Hepatocyte (in vitro differentiated cells): ENCODE results near the gene RBMXL2. TPM values are rescaled to one million over a fixed set of nuclear protein-coding genes. Genes with fewer than 3 reads are reported as not detected.

Experiments
- DNase-seq: peaks from one replicate; pipeline ENCODE4 v3.0.0-alpha.2; 2016; ENCODE audit warnings: low spot score
- H2AFZ ChIP-seq: fragments of 200-600 bp; sonication (generic); 2 replicates; pipeline ENCODE4 v1.6.0; 2016; ENCODE audit warnings: antibody characterized with exemption, mild to moderate bottlenecking
- H3K27ac ChIP-seq: fragments of 200-600 bp; sonication (generic); 2 replicates; pipeline ENCODE4 v1.5.1; 2016; ENCODE audit warnings: mild to moderate bottlenecking
- H3K27me3 ChIP-seq: fragments of 200-600 bp; sonication (generic); 2 replicates; pipeline ENCODE4 v1.6.1; 2016
- H3K36me3 ChIP-seq: fragments of 200-600 bp; sonication (generic); replicated peaks from 2 replicates; pipeline ENCODE4 v1.5.1; 2016; ENCODE audit warnings: low read depth; ENCODE audit not compliant: insufficient read depth
- H3K4me1 ChIP-seq: fragments of 200-600 bp; sonication (generic); 2 replicates; pipeline ENCODE4 v1.5.1; 2016; ENCODE audit warnings: mild to moderate bottlenecking, moderate library complexity; ENCODE audit not compliant: insufficient read depth
- H3K4me2 ChIP-seq: fragments of 200-600 bp; sonication (generic); 2 replicates; pipeline ENCODE4 v1.6.0; 2016
- H3K4me3 ChIP-seq: fragments of 200-600 bp; sonication (generic); 2 replicates; pipeline ENCODE4 v1.5.1; 2016; ENCODE audit warnings: mild to moderate bottlenecking
- H3K79me2 ChIP-seq: fragments of 200-600 bp; sonication (generic); 2 replicates; pipeline ENCODE4 v1.6.0; 2017; ENCODE audit warnings: mild to moderate bottlenecking
- H3K9me2 ChIP-seq: fragments of 200-600 bp; sonication (generic); replicated peaks from 2 replicates; pipeline ENCODE4 v1.6.0; 2017; ENCODE audit warnings: mild to moderate bottlenecking; ENCODE audit not compliant: insufficient read depth
- H3K9me3 ChIP-seq: fragments of 200-600 bp; sonication (generic); 2 replicates; pipeline ENCODE4 v1.5.1; 2016; ENCODE audit warnings: low read depth, mild to moderate bottlenecking
- H4K20me1 ChIP-seq: fragments of 200-600 bp; sonication (generic); 2 replicates; pipeline ENCODE4 v1.6.0; 2016; ENCODE audit warnings: mild to moderate bottlenecking; ENCODE audit not compliant: insufficient read depth, poor library complexity, severe bottlenecking
- CTCF ChIP-seq: fragments of 200-600 bp; sonication (generic); IDR thresholded peaks from 2 replicates; pipeline ENCODE4 v1.5.1; 2016; ENCODE audit warnings: antibody characterized with exemption, mild to moderate bottlenecking; ENCODE audit not compliant: poor library complexity
- EZH2 ChIP-seq: fragments of 200-600 bp; sonication (generic); IDR thresholded peaks from 2 replicates; pipeline ENCODE4 v1.6.1; 2016; ENCODE audit warnings: antibody characterized with exemption, mild to moderate bottlenecking, borderline replicate concordance
- EZH2phosphoT487 ChIP-seq: fragments of 200-600 bp; sonication (generic); IDR thresholded peaks from one replicate; pipeline ENCODE4 v1.6.1; 2018; ENCODE audit warnings: antibody characterized with exemption, mild to moderate bottlenecking, low read depth, moderate library complexity; ENCODE audit not compliant: unreplicated experiment, severe bottlenecking
- WGBS: methylation state at CpG from one replicate; pipeline ENCODE4 v1.1.6; 2016; ENCODE audit warnings: low lambda C conversion rate; ENCODE audit errors: missing lambda C conversion rate; 5-methylcytosine and 5-hydroxymethylcytosine counted together
- polyA plus RNA-seq: library from polyadenylated mRNA; unstranded; fragments of >200 nt; fragmentation: Nextera tagmentation; extraction: Ambion mirVana; gene quantifications from 2 replicates; pipeline ENCODE4 v1.2.1, GENCODE V29; 2016
- total RNA-seq: library from RNA; depleted of rRNA; stranded (reverse); fragments of >200 nt; gene quantifications from 2 replicates; pipeline ENCODE4 v1.2.3, GENCODE V29; 2014

The RBMXL2 gene
- total and polyA plus RNA-seq, 2 experiments from 2014 or later = 0.30 to 0.35 TPM

GRCh38 chr11:7077101-7077500 is 11.7 kb upstream of the RBMXL2 start:
- peak; percentile 23 for DNase-seq
- H4K20me1 ChIP-seq = no peaks in the 10 kb centered on the region
- H3K79me2 ChIP-seq = no peaks in the 10 kb centered on the region
- H3K27me3 ChIP-seq = no peaks in the 10 kb centered on the region
- WGBS = 85% methylated on average over 16 of the region's 16 CpGs
- no peaks in the 10 kb centered on the region for H3K9me2 ChIP-seq
- H3K4me3 ChIP-seq = no peak overlapping the region
- no peak for TF ChIP-seq EZH2
- no peak for TF ChIP-seq EZH2phosphoT487
- no peak for TF ChIP-seq CTCF
- H3K4me1 ChIP-seq = peaks cover 12% of the 10 kb centered on the region
- H2AFZ ChIP-seq = no peak overlapping the region
- no peaks in the 10 kb centered on the region for H3K9me3 ChIP-seq
- no peak overlapping the region for H3K27ac ChIP-seq
- no peak overlapping the region for H3K4me2 ChIP-seq
- no peaks in the 10 kb centered on the region for H3K36me3 ChIP-seq

GRCh38 chr11:7079545-7080135 is 9.2 kb upstream of the RBMXL2 start:
- no peak overlapping the region for H3K4me3 ChIP-seq
- no peaks in the 10 kb centered on the region for H4K20me1 ChIP-seq
- TF ChIP-seq EZH2phosphoT487 (no peak), CTCF (no peak), EZH2 (no peak)
- H3K9me3 ChIP-seq = no peaks in the 10 kb centered on the region
- 33% methylated on average over 7 of the region's 7 CpGs for WGBS
- no peaks in the 10 kb centered on the region for H3K79me2 ChIP-seq
- H3K4me2 ChIP-seq = no peak overlapping the region
- peaks cover 3% of the 10 kb centered on the region for H3K4me1 ChIP-seq
- peak overlapping the region; percentile 86 for H3K27ac ChIP-seq
- peak; percentile 48 for DNase-seq
- no peaks in the 10 kb centered on the region for H3K36me3 ChIP-seq
- H2AFZ ChIP-seq = no peak overlapping the region
- H3K9me2 ChIP-seq = no peaks in the 10 kb centered on the region
- no peaks in the 10 kb centered on the region for H3K27me3 ChIP-seq

- 47% methylated on average over 4 of the region's 4 CpGs for WGBS
- Histone ChIP-seq H3K27ac (no peak overlapping the region), H2AFZ (no peak overlapping the region), H3K9me3 (no peaks in the 10 kb centered on the region), H3K27me3 (no peaks in the 10 kb centered on the region), H3K79me2 (no peaks in the 10 kb centered on the region), H3K9me2 (no peaks in the 10 kb centered on the region), H3K4me2 (no peak overlapping the region), H3K36me3 (no peaks in the 10 kb centered on the region), H3K4me1 (peaks cover 3% of the 10 kb centered on the region), H3K4me3 (no peak overlapping the region), H4K20me1 (no peaks in the 10 kb centered on the region)
- TF ChIP-seq CTCF (no peak), EZH2phosphoT487 (no peak), EZH2 (no peak)
- DNase-seq = no peak
Observed at GRCh38 chr11:7080900-7081299, 7.9 kb upstream of the RBMXL2 start.

- peaks cover 3% of the 10 kb centered on the region for H3K4me1 ChIP-seq
- no peaks in the 10 kb centered on the region for H3K9me2 ChIP-seq
- no peak overlapping the region for H3K4me3 ChIP-seq
- no peak overlapping the region for H2AFZ ChIP-seq
- no peak for DNase-seq
- no peaks in the 10 kb centered on the region for H3K79me2 ChIP-seq
- TF ChIP-seq EZH2phosphoT487 (no peak), EZH2 (no peak), CTCF (no peak)
- H4K20me1 ChIP-seq = no peaks in the 10 kb centered on the region
- H3K27ac ChIP-seq = no peak overlapping the region
- 4% methylated on average over 1 of the region's 1 CpG for WGBS
- H3K36me3 ChIP-seq = no peaks in the 10 kb centered on the region
- H3K9me3 ChIP-seq = no peaks in the 10 kb centered on the region
- H3K27me3 ChIP-seq = no peaks in the 10 kb centered on the region
- no peak overlapping the region for H3K4me2 ChIP-seq
Observed at GRCh38 chr11:7081441-7081840, 7.4 kb upstream of the RBMXL2 start.
